SK-N-SH treated with all-trans-retinoic acid at 6 μM for 48 hours (cell line): Measurements from ENCODE around the gene KRT82.

ENCODE experiments used
- ARNTL ChIP-seq: fragments of 450-650 bp; formaldehyde crosslinking; IDR thresholded peaks from 2 replicates; pipeline ENCODE4 v1.5.0; 2020; ENCODE audit warnings: low read depth, mild to moderate bottlenecking, moderate library complexity, borderline replicate concordance
- BACH2 ChIP-seq: fragments of 250-450 bp; sonication (Bioruptor Pico); IDR thresholded peaks from 2 replicates; pipeline ENCODE4 v1.9.0; 2021; ENCODE audit warnings: mild to moderate bottlenecking, borderline replicate concordance
- CREB5 ChIP-seq: fragments of 250-450 bp; sonication (Bioruptor Pico); IDR thresholded peaks from 2 replicates; pipeline ENCODE4 v1.5.1; 2020; ENCODE audit warnings: low read depth, mild to moderate bottlenecking, moderate library complexity
- CSDC2 ChIP-seq: fragments of 250-450 bp; sonication (Bioruptor Pico); IDR thresholded peaks from 2 replicates; pipeline ENCODE4 v1.5.0; 2020; ENCODE audit warnings: mild to moderate bottlenecking, moderate library complexity
- GLIS3 ChIP-seq: fragments of 250-450 bp; sonication (Bioruptor Pico); IDR thresholded peaks from 2 replicates; pipeline ENCODE4 v1.5.0; 2020; ENCODE audit warnings: mild to moderate bottlenecking, moderate library complexity
- SNAI2 ChIP-seq: fragments of 250-450 bp; sonication (Bioruptor Pico); IDR thresholded peaks from 2 replicates; pipeline ENCODE4 v1.5.0; 2020; ENCODE audit warnings: mild to moderate bottlenecking, moderate library complexity
- ZFP3 ChIP-seq: fragments of 250-450 bp; sonication (Bioruptor Pico); IDR thresholded peaks from 2 replicates; pipeline ENCODE4 v1.5.0; 2020; ENCODE audit warnings: mild to moderate bottlenecking, moderate library complexity
- ZFP30 ChIP-seq: fragments of 450-650 bp; formaldehyde crosslinking; IDR thresholded peaks from 2 replicates; pipeline ENCODE4 v1.5.0; 2022; ENCODE audit warnings: mild to moderate bottlenecking, moderate library complexity
- ZNF565 ChIP-seq: fragments of 450-650 bp; formaldehyde crosslinking; conservative IDR thresholded peaks from 2 replicates; pipeline ENCODE4 v1.5.0; 2020; ENCODE audit warnings: low read depth, mild to moderate bottlenecking, moderate library complexity

DNA sequence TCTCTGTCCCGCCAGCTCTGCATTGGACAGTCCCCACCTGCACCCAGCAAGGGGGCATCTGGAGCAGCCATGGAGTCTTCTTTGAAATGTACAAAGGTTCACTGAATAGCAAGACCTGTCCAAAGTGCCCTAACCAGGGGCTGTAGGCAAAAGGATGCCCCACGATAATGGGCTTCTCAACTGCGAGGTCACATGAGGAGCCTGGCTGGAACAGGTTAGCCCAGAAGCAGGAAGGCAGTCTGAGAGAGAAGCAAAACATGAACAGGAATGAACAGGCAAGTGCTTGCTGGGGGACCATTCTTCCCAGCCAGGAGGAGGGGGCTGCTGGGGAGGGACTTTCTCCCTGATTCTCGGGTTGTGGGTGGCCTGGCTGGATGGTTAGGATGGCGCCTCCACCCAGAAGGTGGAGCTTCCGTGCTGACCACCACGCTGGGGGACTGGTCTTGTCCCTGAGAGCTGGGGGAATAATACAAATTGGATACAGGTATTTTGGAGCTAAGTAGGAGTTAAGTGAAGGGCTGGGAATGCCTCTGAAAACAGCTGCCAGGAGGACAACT is 46.0 kb downstream of the KRT82 start:
- TF ChIP-seq ZFP3 (no peak), BACH2 (CRISPR knock-in tag) (no peak), CREB5 (CRISPR knock-in tag) (no peak), ZFP30 (CRISPR knock-in tag) (no peak), SNAI2 (CRISPR knock-in tag) (no peak), CSDC2 (CRISPR knock-in tag) (no peak), GLIS3 (no peak), ARNTL (CRISPR knock-in tag) (no peak), ZNF565 (CRISPR knock-in tag) (no peak)
